ENCODE measurements around the gene TNS3. TPM values are rescaled to one million over a fixed set of nuclear protein-coding genes. Genes with fewer than 3 reads are reported as not detected.

TNS3 gene
- total RNA-seq, 1 experiment from 2014 or later, result 9.5 TPM

- Histone ChIP-seq H4K5ac (ENCODE audit: insufficient read length, low read depth, low read length) (no peak overlapping the region), H2AFZ (ENCODE audit: low read length) (no peak overlapping the region), H2AK5ac (ENCODE audit: insufficient read length, low read length) (no peak overlapping the region), H3K27me3 (ENCODE audit: insufficient read depth, low read length) (no peaks in the 10 kb centered on the region), H3K4me2 (ENCODE audit: insufficient read depth, insufficient read length, low read length) (no peak overlapping the region), H3K4me1 (ENCODE audit: insufficient read depth, low read length) (no peaks in the 10 kb centered on the region), H3K23me2 (ENCODE audit: insufficient read length, low read depth, low read length, poor library complexity, severe bottlenecking) (no peaks in the 10 kb centered on the region), H2BK5ac (ENCODE audit: insufficient read length, low read length) (no peak overlapping the region), H3K27ac (ENCODE audit: insufficient read length, low read depth, low read length) (no peak overlapping the region), H2BK20ac (ENCODE audit: low read depth, low read length, poor library complexity, severe bottlenecking) (no peak overlapping the region), H2BK15ac (ENCODE audit: low read depth, low read length) (no peak overlapping the region), H3K4ac (ENCODE audit: low read depth, low read length) (no peak overlapping the region), H3K14ac (ENCODE audit: insufficient read depth, low read length) (no peak overlapping the region), H3K23ac (ENCODE audit: insufficient read length, low read depth, low read length) (no peak overlapping the region), H2BK12ac (ENCODE audit: insufficient read length, low read depth, low read length) (no peak overlapping the region), H3T11ph (ENCODE audit: low read length) (no peak overlapping the region), H3K9ac (ENCODE audit: extremely low read depth, insufficient read length, low read length) (no peak overlapping the region), H2BK120ac (ENCODE audit: low read depth, low read length, poor library complexity, severe bottlenecking) (no peak overlapping the region), H4K91ac (ENCODE audit: insufficient read length, low read depth, low read length) (no peak overlapping the region), H3K79me2 (ENCODE audit: insufficient read depth, low read length) (no peaks in the 10 kb centered on the region), H4K8ac (replicated peaks; ENCODE audit: insufficient read length, low read depth, low read length) (no peak overlapping the region), H3K18ac (ENCODE audit: insufficient read length, low read depth, low read length) (no peak overlapping the region), H3K56ac (ENCODE audit: insufficient read length, low read depth, low read length) (no peak overlapping the region), H3K79me1 (ENCODE audit: insufficient read depth, low read depth, low read length, poor library complexity, severe bottlenecking) (no peaks in the 10 kb centered on the region), H4K20me1 (ENCODE audit: control insufficient read depth, insufficient read depth, insufficient read length) (no peaks in the 10 kb centered on the region), H3K9me3 (ENCODE audit: control insufficient read depth, low read depth, low read length) (no peaks in the 10 kb centered on the region)
- no peak overlapping the region for H3K27ac Mint-ChIP-seq
- no peaks in the 10 kb centered on the region for H3K36me3 Mint-ChIP-seq (ENCODE audit: insufficient read depth in 1 of 3, low read depth in 3 of 3)
- peaks cover 52% of the 10 kb centered on the region for H3K27me3 Mint-ChIP-seq (ENCODE audit: low read depth)
- H3K4me3 Mint-ChIP-seq, result no peak overlapping the region
- no peak for TF ChIP-seq CTCF (conservative IDR thresholded peaks at IDR 0.05)
- WGBS (ENCODE audit: extremely low coverage, insufficient read length, low lambda C conversion rate), result no CpG with 5 or more reads among the region's 4 CpGs
- DNase-seq, result no peak
- no peaks in the 10 kb centered on the region for H3K9me3 Mint-ChIP-seq
- H3K4me1 Mint-ChIP-seq, result peaks cover 0 to 4% of the 10 kb centered on the region in 2 experiments; a peak in 3 of 4 replicates
These were observed 120.2 kb downstream of the TNS3 start for GRCh38 chr7:47461746-47462145.
